Putamen (tissue), 1 donor: ENCODE measurements around the gene HCN2.

Experiments used
- DNase-seq: peaks from one replicate; pipeline ENCODE4 v3.0.0-alpha.2; 2016; ENCODE audit warnings: low spot score

Gene HCN2

GRCh38 chr19:640606-641189 lies 51.0 kb downstream of the HCN2 start:
- no peak for DNase-seq

- DNase-seq = no peak
Measured at GRCh38 chr19:641702-642101, 52.0 kb downstream of the HCN2 start.

GRCh38 chr19:642767-643727 lies 53.4 kb downstream of the HCN2 start:
- no peak for DNase-seq

- no peak for DNase-seq
Measured at GRCh38 chr19:643736-644135, 54.1 kb downstream of the HCN2 start.

- no peak for DNase-seq
Measured at GRCh38 chr19:644363-644762, 54.7 kb downstream of the HCN2 start.

- no peak for DNase-seq
Measured at GRCh38 chr19:644789-645188, 55.1 kb downstream of the HCN2 start.

GRCh38 chr19:645912-646778 lies 56.5 kb downstream of the HCN2 start:
- no peak for DNase-seq

- DNase-seq = no peak
Measured at GRCh38 chr19:646779-647565, 57.3 kb downstream of the HCN2 start.

- no peak for DNase-seq
Measured at GRCh38 chr19:647566-648284, 58.0 kb downstream of the HCN2 start.

GRCh38 chr19:648305-648704 lies 58.6 kb downstream of the HCN2 start:
- no peak for DNase-seq

- DNase-seq = no peak
Measured at GRCh38 chr19:648904-649801, 59.5 kb downstream of the HCN2 start.

- no peak for DNase-seq
Measured at GRCh38 chr19:650121-650520, 60.4 kb downstream of the HCN2 start.

GRCh38 chr19:651114-651818 lies 61.6 kb downstream of the HCN2 start:
- no peak for DNase-seq

GRCh38 chr19:651991-652390 lies 62.3 kb downstream of the HCN2 start:
- no peak for DNase-seq

- no peak for DNase-seq
Measured at GRCh38 chr19:652467-653389, 63.0 kb downstream of the HCN2 start.

- no peak for DNase-seq
Measured at GRCh38 chr19:653425-653824, 63.7 kb downstream of the HCN2 start.

- DNase-seq = no peak
Measured at GRCh38 chr19:655691-656090, 66.0 kb downstream of the HCN2 start.
